PC-3 (cell line): Measurements from ENCODE around the gene ELOVL5. TPM values are rescaled to one million over a fixed set of nuclear protein-coding genes. Genes with fewer than 3 reads are reported as not detected.

Experiments
- ATAC-seq: fragments of 200-7000 bp; cut with Tn5 transposase; 2 replicates; pipeline ENCODE4 v1.9.1; 2020; ENCODE audit warnings: mild to moderate bottlenecking, moderate library complexity
- BruUV-seq: library from RNA; stranded (reverse); fragments of 400-500 nt; replicated peaks from 2 replicates; lab custom pipeline; 2021; lab: Mats Ljungman, UMichigan
- CTCF ChIA-PET: fragments of 300-600 bp; sonication (Branson Sonifier 250); formaldehyde crosslinking; loops from one replicate; lab custom pipeline; 2022; ENCODE audit warnings: antibody characterized with exemption; lab: Charles Lee
- POLR2A ChIA-PET: fragments of 300-600 bp; sonication (Branson Sonifier 250); formaldehyde crosslinking; loops from one replicate; lab custom pipeline; 2022; ENCODE audit warnings: antibody characterized with exemption; ENCODE audit not compliant: unreplicated experiment; lab: Charles Lee
- DNase-seq: peaks from one replicate; pipeline ENCODE4 v3.0.0-alpha.2; 2015
- H2AFZ ChIP-seq: fragments of 300-600 bp; sonication (generic); 2 replicates; pipeline ENCODE4 v1.6.0; 2016; ENCODE audit warnings: antibody characterized with exemption, low read length
- H3F3A ChIP-seq: fragments of 300-600 bp; sonication (generic); one replicate; pipeline ENCODE4 v1.6.0; 2017; ENCODE audit warnings: antibody characterized with exemption, low read length, control low read depth, mild to moderate bottlenecking; ENCODE audit not compliant: unreplicated experiment
- H3K27ac ChIP-seq: fragments of 300-600 bp; sonication (generic); 2 replicates; pipeline ENCODE4 v1.5.1; 2016; ENCODE audit warnings: mild to moderate bottlenecking, low read length
- H3K27me3 ChIP-seq: fragments of 300-600 bp; sonication (generic); 2 replicates; pipeline ENCODE4 v1.6.1; 2016; ENCODE audit warnings: low read length, mixed read lengths
- H3K36me3 ChIP-seq: fragments of 300-600 bp; sonication (generic); 2 replicates; pipeline ENCODE4 v1.6.1; 2016; ENCODE audit warnings: low read depth, mixed run types, low read length, mixed read lengths
- H3K4me1 ChIP-seq: fragments of 300-600 bp; sonication (generic); 2 replicates; pipeline ENCODE4 v1.5.1; 2016; ENCODE audit warnings: low read length; ENCODE audit not compliant: insufficient read depth
- H3K4me2 ChIP-seq: fragments of 300-600 bp; sonication (generic); 2 replicates; pipeline ENCODE4 v1.6.0; 2016; ENCODE audit warnings: low read length
- H3K4me3 ChIP-seq: fragments of 300-600 bp; sonication (generic); 2 replicates; pipeline ENCODE4 v1.5.1; 2016; ENCODE audit warnings: mild to moderate bottlenecking, low read length, mixed read lengths
- H3K79me2 ChIP-seq: fragments of 300-600 bp; sonication (generic); 2 replicates; pipeline ENCODE4 v1.6.1; 2017; ENCODE audit warnings: low read length, mixed read lengths
- H3K9ac ChIP-seq: fragments of 300-600 bp; sonication (generic); 2 replicates; pipeline ENCODE4 v1.6.0; 2016; ENCODE audit warnings: mild to moderate bottlenecking, low read length
- H3K9me2 ChIP-seq: fragments of 300-600 bp; sonication (generic); replicated peaks from 2 replicates; pipeline ENCODE4 v1.6.1; 2016; ENCODE audit warnings: mixed run types, low read length, mixed read lengths
- H3K9me3 ChIP-seq: fragments of 300-600 bp; sonication (generic); 2 replicates; pipeline ENCODE4 v1.6.1; 2016; ENCODE audit warnings: low read length, mixed read lengths
- H4K20me1 ChIP-seq: fragments of 300-600 bp; sonication (generic); 2 replicates; pipeline ENCODE4 v1.6.1; 2016; ENCODE audit warnings: low read length, mixed read lengths
- CTCF ChIP-seq: fragments of 300-600 bp; sonication (generic); conservative IDR thresholded peaks from 2 replicates; pipeline ENCODE4 v1.5.1; 2017; ENCODE audit warnings: antibody characterized with exemption, low read depth, mild to moderate bottlenecking, low read length
- EZH2 ChIP-seq: fragments of 300-600 bp; sonication (generic); IDR thresholded peaks from one replicate; pipeline ENCODE4 v1.6.1; 2017; ENCODE audit warnings: antibody characterized with exemption, mild to moderate bottlenecking, low read length; ENCODE audit not compliant: unreplicated experiment
- EZH2phosphoT487 ChIP-seq: fragments of 300-600 bp; sonication (generic); IDR thresholded peaks from 2 replicates; pipeline ENCODE4 v1.6.1; 2018; ENCODE audit warnings: mild to moderate bottlenecking, antibody characterized with exemption, low read length, borderline replicate concordance
- intact Hi-C: fragments of 100-400 bp; cut with micrococcal nuclease; formaldehyde crosslinking; loops from 2 replicates; pipeline ENCODE4 v1.9.0; 2023
- total RNA-seq: library from RNA; depleted of rRNA; stranded (reverse); fragments of >200 nt; gene quantifications from 2 replicates; pipeline ENCODE4 v1.2.3, GENCODE V29; 2014

The ELOVL5 gene
- total RNA-seq, 1 experiment from 2014 or later = 62.7 TPM

- ChIA-PET CTCF (no interaction called here), POLR2A (no interaction called here)
- TF ChIP-seq EZH2phosphoT487 = no peak
- TF ChIP-seq CTCF = no peak
- no peak for TF ChIP-seq EZH2
- Histone ChIP-seq H3K4me2 (no peak overlapping the region), H3K9ac (no peak overlapping the region), H3K4me1 (no peaks in the 10 kb centered on the region), H3K27me3 (no peaks in the 10 kb centered on the region), H3K9me3 (no peaks in the 10 kb centered on the region), H2AFZ (no peak overlapping the region), H4K20me1 (no peaks in the 10 kb centered on the region), H3K4me3 (no peak overlapping the region), H3K9me2 (no peaks in the 10 kb centered on the region), H3K27ac (no peak overlapping the region), H3F3A (no peaks in the 10 kb centered on the region), H3K79me2 (no peaks in the 10 kb centered on the region), H3K36me3 (no peaks in the 10 kb centered on the region)
- no TSS peak for BruUV-seq
- no peak for DNase-seq
- no peak for ATAC-seq
- intact Hi-C loops = no loop called here
Measured at GRCh38 chr6:53378208-53378607, 29.5 kb upstream of the ELOVL5 start.

- ATAC-seq (no peak), DNase-seq (no peak)
- intact Hi-C loops = no loop called here
- no peaks in the 10 kb centered on the region for H3K36me3 ChIP-seq
- CTCF ChIA-PET = no interaction called here
- POLR2A ChIA-PET = no interaction called here
- no peaks in the 10 kb centered on the region for H3K9me3 ChIP-seq
- H2AFZ ChIP-seq = no peak overlapping the region
- no peaks in the 10 kb centered on the region for H3K27me3 ChIP-seq
- H3K79me2 ChIP-seq = no peaks in the 10 kb centered on the region
- no peak overlapping the region for H3K4me2 ChIP-seq
- BruUV-seq = no TSS peak
- no peak overlapping the region for H3K9ac ChIP-seq
- no peaks in the 10 kb centered on the region for H3K9me2 ChIP-seq
- no peak overlapping the region for H3K4me3 ChIP-seq
- H3K4me1 ChIP-seq = no peaks in the 10 kb centered on the region
- TF ChIP-seq EZH2phosphoT487 = no peak
- no peak for TF ChIP-seq EZH2
- TF ChIP-seq CTCF = no peak
- no peak overlapping the region for H3K27ac ChIP-seq
- H4K20me1 ChIP-seq = no peaks in the 10 kb centered on the region
- H3F3A ChIP-seq = no peaks in the 10 kb centered on the region
Measured at GRCh38 chr6:53377793-53378192, 29.0 kb upstream of the ELOVL5 start.

- Histone ChIP-seq H3K9ac (no peak overlapping the region), H4K20me1 (no peaks in the 10 kb centered on the region), H3K79me2 (no peaks in the 10 kb centered on the region), H3K4me1 (no peaks in the 10 kb centered on the region), H3K9me2 (no peaks in the 10 kb centered on the region), H2AFZ (no peak overlapping the region), H3K4me3 (no peak overlapping the region), H3K36me3 (no peaks in the 10 kb centered on the region), H3K9me3 (no peaks in the 10 kb centered on the region), H3K27me3 (no peaks in the 10 kb centered on the region), H3K27ac (no peak overlapping the region), H3F3A (no peaks in the 10 kb centered on the region), H3K4me2 (no peak overlapping the region)
- intact Hi-C loops = no loop called here
- CTCF ChIA-PET = no interaction called here
- POLR2A ChIA-PET = interaction anchor here (0.7 kb wide), 1 partner anchor 245 kb away, joined by 3 read pairs; no protein-coding TSS in a partner anchor
- no peak for DNase-seq
- BruUV-seq = no TSS peak
- TF ChIP-seq EZH2phosphoT487 (no peak), EZH2 (no peak), CTCF (no peak)
- ATAC-seq = no peak
Measured at GRCh38 chr6:53377289-53377688, 28.5 kb upstream of the ELOVL5 start.
